HG02759 (cell line): Measurements from ENCODE around the gene TP63.

ENCODE experiments used
- ATAC-seq: cut with Tn5 transposase; IDR thresholded peaks from one replicate; pipeline ENCODE4 v1.9.1; 2021; ENCODE audit warnings: mild to moderate bottlenecking, moderate library complexity; ENCODE audit not compliant: unreplicated experiment

TP63 gene

GRCh38 chr3:189772584-189772983 lies 141.4 kb downstream of the TP63 start:
- no peak for ATAC-seq

GRCh38 chr3:189773056-189773455 lies 141.9 kb downstream of the TP63 start:
- ATAC-seq = no peak

- ATAC-seq = no peak
Measured at GRCh38 chr3:189776149-189776824, 145.1 kb downstream of the TP63 start.

GRCh38 chr3:189778340-189778950 lies 147.3 kb downstream of the TP63 start:
- ATAC-seq = no peak

- no peak for ATAC-seq
Measured at GRCh38 chr3:189779166-189779565, 148.0 kb downstream of the TP63 start.

- no peak for ATAC-seq
Measured at GRCh38 chr3:189780546-189781270, 149.5 kb downstream of the TP63 start.

- no peak for ATAC-seq
Measured at GRCh38 chr3:189781415-189781814, 150.2 kb downstream of the TP63 start.

GRCh38 chr3:189786479-189787064 lies 155.4 kb downstream of the TP63 start:
- no peak for ATAC-seq

- ATAC-seq = no peak
Measured at GRCh38 chr3:189787191-189787590, 156.0 kb downstream of the TP63 start.

- no peak for ATAC-seq
Measured at GRCh38 chr3:189787632-189788031, 156.4 kb downstream of the TP63 start.

GRCh38 chr3:189789432-189789831 lies 158.2 kb downstream of the TP63 start:
- no peak for ATAC-seq

- no peak for ATAC-seq
Measured at GRCh38 chr3:189790658-189791057, 159.5 kb downstream of the TP63 start.

GRCh38 chr3:189792046-189792929 lies 161.1 kb downstream of the TP63 start:
- ATAC-seq = no peak

- no peak for ATAC-seq
Measured at GRCh38 chr3:189794518-189794917, 163.3 kb downstream of the TP63 start.

- ATAC-seq = no peak
Measured at GRCh38 chr3:189797103-189797750, 166.0 kb downstream of the TP63 start.

- no peak for ATAC-seq
Measured at GRCh38 chr3:189799366-189799765, 168.2 kb downstream of the TP63 start.

- no peak for ATAC-seq
Measured at GRCh38 chr3:189800436-189800835, 169.2 kb downstream of the TP63 start.

- no peak for ATAC-seq
Measured at GRCh38 chr3:189803254-189803653, 172.1 kb downstream of the TP63 start.

- no peak for ATAC-seq
Measured at GRCh38 chr3:189805375-189806067, 174.3 kb downstream of the TP63 start.
